SK-N-SH treated with all-trans-retinoic acid at 6 μM for 48 hours (cell line): ENCODE measurements around the gene JHY.

Experiments
- ARNTL ChIP-seq: fragments of 450-650 bp; formaldehyde crosslinking; IDR thresholded peaks from 2 replicates; pipeline ENCODE4 v1.5.0; 2020; ENCODE audit warnings: low read depth, mild to moderate bottlenecking, moderate library complexity, borderline replicate concordance
- ESRRG ChIP-seq: fragments of 250-450 bp; sonication (Bioruptor Pico); IDR thresholded peaks from 2 replicates; pipeline ENCODE4 v1.6.1; 2021; ENCODE audit warnings: mild to moderate bottlenecking
- ISL1 ChIP-seq: fragments of 250-450 bp; sonication (Bioruptor Pico); IDR thresholded peaks from 2 replicates; pipeline ENCODE4 v2.1.2; 2022; ENCODE audit warnings: mild to moderate bottlenecking, moderate library complexity
- RARB ChIP-seq: fragments of 250-450 bp; sonication (Bioruptor Pico); IDR thresholded peaks from 2 replicates; pipeline ENCODE4 v1.8.0; 2021; ENCODE audit warnings: mild to moderate bottlenecking, moderate library complexity
- TF ChIP-seq, protein P1 (sequence below): fragments of 250-450 bp; sonication (Bioruptor Pico); IDR thresholded peaks from 2 replicates; pipeline ENCODE4 v1.5.0; 2020; ENCODE audit warnings: mild to moderate bottlenecking, moderate library complexity
- TF ChIP-seq, protein P2 (sequence below): fragments of 250-450 bp; sonication (Bioruptor Pico); IDR thresholded peaks from 2 replicates; pipeline ENCODE4 v1.8.0; 2021; ENCODE audit warnings: low read depth, mild to moderate bottlenecking, moderate library complexity, borderline replicate concordance
- TF ChIP-seq, protein P3 (sequence below): fragments of 250-450 bp; sonication (Bioruptor Pico); IDR thresholded peaks from 2 replicates; pipeline ENCODE4 v1.5.1; 2020; ENCODE audit warnings: low read depth, mild to moderate bottlenecking, moderate library complexity

DNA sequence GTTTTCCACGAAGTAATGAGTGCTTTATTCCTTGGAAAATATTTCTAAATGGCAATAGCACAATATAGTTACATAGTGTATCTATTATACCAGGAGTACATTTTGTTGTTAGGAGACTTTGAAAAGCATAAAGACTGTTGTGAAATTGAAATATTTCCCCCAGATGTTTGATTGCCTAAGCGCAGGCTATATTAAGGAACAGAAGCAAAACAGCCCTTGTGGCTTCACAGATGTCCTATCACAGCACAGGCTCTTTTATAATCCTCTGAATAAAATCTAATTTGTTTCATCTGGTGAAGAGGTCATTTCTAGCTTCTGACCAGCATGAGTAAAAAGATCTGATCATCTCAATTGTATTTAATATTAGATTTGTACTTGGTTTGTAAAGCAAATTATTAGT, 50.9 kb downstream of the JHY start:
- TF ChIP-seq, protein P1, sequence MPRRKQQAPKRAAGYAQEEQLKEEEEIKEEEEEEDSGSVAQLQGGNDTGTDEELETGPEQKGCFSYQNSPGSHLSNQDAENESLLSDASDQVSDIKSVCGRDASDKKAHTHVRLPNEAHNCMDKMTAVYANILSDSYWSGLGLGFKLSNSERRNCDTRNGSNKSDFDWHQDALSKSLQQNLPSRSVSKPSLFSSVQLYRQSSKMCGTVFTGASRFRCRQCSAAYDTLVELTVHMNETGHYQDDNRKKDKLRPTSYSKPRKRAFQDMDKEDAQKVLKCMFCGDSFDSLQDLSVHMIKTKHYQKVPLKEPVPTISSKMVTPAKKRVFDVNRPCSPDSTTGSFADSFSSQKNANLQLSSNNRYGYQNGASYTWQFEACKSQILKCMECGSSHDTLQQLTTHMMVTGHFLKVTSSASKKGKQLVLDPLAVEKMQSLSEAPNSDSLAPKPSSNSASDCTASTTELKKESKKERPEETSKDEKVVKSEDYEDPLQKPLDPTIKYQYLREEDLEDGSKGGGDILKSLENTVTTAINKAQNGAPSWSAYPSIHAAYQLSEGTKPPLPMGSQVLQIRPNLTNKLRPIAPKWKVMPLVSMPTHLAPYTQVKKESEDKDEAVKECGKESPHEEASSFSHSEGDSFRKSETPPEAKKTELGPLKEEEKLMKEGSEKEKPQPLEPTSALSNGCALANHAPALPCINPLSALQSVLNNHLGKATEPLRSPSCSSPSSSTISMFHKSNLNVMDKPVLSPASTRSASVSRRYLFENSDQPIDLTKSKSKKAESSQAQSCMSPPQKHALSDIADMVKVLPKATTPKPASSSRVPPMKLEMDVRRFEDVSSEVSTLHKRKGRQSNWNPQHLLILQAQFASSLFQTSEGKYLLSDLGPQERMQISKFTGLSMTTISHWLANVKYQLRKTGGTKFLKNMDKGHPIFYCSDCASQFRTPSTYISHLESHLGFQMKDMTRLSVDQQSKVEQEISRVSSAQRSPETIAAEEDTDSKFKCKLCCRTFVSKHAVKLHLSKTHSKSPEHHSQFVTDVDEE (CRISPR knock-in tag) = no peak
- no peak for TF ChIP-seq RARB (CRISPR knock-in tag)
- TF ChIP-seq ESRRG (CRISPR knock-in tag) = no peak
- TF ChIP-seq ARNTL (CRISPR knock-in tag) = no peak
- no peak for TF ChIP-seq ISL1 (CRISPR knock-in tag)
- TF ChIP-seq, protein P2, sequence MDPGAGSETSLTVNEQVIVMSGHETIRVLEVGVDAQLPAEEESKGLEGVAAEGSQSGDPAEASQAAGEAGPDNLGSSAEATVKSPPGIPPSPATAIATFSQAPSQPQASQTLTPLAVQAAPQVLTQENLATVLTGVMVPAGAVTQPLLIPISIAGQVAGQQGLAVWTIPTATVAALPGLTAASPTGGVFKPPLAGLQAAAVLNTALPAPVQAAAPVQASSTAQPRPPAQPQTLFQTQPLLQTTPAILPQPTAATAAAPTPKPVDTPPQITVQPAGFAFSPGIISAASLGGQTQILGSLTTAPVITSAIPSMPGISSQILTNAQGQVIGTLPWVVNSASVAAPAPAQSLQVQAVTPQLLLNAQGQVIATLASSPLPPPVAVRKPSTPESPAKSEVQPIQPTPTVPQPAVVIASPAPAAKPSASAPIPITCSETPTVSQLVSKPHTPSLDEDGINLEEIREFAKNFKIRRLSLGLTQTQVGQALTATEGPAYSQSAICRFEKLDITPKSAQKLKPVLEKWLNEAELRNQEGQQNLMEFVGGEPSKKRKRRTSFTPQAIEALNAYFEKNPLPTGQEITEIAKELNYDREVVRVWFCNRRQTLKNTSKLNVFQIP (CRISPR knock-in tag) = no peak
- TF ChIP-seq, protein P3, sequence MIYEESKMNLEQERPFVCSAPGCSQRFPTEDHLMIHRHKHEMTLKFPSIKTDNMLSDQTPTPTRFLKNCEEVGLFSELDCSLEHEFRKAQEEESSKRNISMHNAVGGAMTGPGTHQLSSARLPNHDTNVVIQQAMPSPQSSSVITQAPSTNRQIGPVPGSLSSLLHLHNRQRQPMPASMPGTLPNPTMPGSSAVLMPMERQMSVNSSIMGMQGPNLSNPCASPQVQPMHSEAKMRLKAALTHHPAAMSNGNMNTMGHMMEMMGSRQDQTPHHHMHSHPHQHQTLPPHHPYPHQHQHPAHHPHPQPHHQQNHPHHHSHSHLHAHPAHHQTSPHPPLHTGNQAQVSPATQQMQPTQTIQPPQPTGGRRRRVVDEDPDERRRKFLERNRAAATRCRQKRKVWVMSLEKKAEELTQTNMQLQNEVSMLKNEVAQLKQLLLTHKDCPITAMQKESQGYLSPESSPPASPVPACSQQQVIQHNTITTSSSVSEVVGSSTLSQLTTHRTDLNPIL = no peak
